Lung (tissue), 12 donors: ENCODE data around the gene AMBN. TPM values are rescaled to one million over a fixed set of nuclear protein-coding genes. Genes with fewer than 3 reads are reported as not detected.
"Not testable (repeated sequence)": the region's sequence is repeated elsewhere in the genome, so short reads cannot be mapped to it uniquely, and the experiment has no call there.

Experiments
- ATAC-seq: fragments of 200-7000 bp; cut with Tn5 transposase; one replicate; pipeline ENCODE4 v1.9.1; 2020; ENCODE audit warnings: moderate number of reproducible peaks; ENCODE audit not compliant: insufficient read depth, low FRiP score
- DNase-seq, 3 donors: peaks; one replicate each; pipeline ENCODE4 v3.0.0-alpha.2; 2013 to 2017
- H3K27ac ChIP-seq, 2 donors: one replicate each; pipeline ENCODE4 v1.5.1; 2013; ENCODE audit warnings: mild to moderate bottlenecking in 2 of 2, moderate library complexity in 2 of 2, control low read depth in 1 of 2, inconsistent platforms in 1 of 2, low read depth in 1 of 2, low read length in 1 of 2
- H3K27me3 ChIP-seq, 3 donors: one replicate each; pipeline ENCODE4 v1.5.1; 2013; ENCODE audit warnings: low read length in 2 of 3; ENCODE audit not compliant: control insufficient read depth in 3 of 3, insufficient read depth in 3 of 3
- H3K36me3 ChIP-seq, 4 donors: one replicate each; pipeline ENCODE4 v1.5.1; 2013; ENCODE audit warnings: low read length in 4 of 4, mild to moderate bottlenecking in 1 of 4, moderate library complexity in 1 of 4; ENCODE audit not compliant: control insufficient read depth in 4 of 4, insufficient read depth in 4 of 4
- H3K4me1 ChIP-seq, 5 donors: one replicate each; pipeline ENCODE4 v1.5.1; 2013; ENCODE audit warnings: low read length in 5 of 5, mild to moderate bottlenecking in 2 of 5, moderate library complexity in 1 of 5; ENCODE audit not compliant: control insufficient read depth in 5 of 5, insufficient read depth in 5 of 5
- H3K4me3 ChIP-seq: one replicate; pipeline ENCODE4 v1.5.1; 2013; ENCODE audit warnings: mild to moderate bottlenecking, control low read depth, moderate library complexity
- H3K9ac ChIP-seq, 2 donors: one replicate each; pipeline ENCODE4 v1.5.1; 2013; ENCODE audit warnings: low read length in 2 of 2, control low read depth in 1 of 2; ENCODE audit not compliant: insufficient read depth in 1 of 2
- H3K9me3 ChIP-seq, 4 donors: one replicate each; pipeline ENCODE4 v1.5.1; 2013; ENCODE audit warnings: low read length in 3 of 4, mild to moderate bottlenecking in 1 of 4, moderate library complexity in 1 of 4; ENCODE audit not compliant: control insufficient read depth in 4 of 4, insufficient read depth in 3 of 4
- CTCF ChIP-seq: IDR thresholded peaks from 2 replicates; pipeline ENCODE4 v1.5.1; 2012; ENCODE audit warnings: mild to moderate bottlenecking; ENCODE audit errors: control extremely low read depth, extremely low read depth
- WGBS, 2 donors: extraction: QIAGEN DNeasy Blood & Tissue Kit; methylation state at CpG; one replicate each; pipeline ENCODE4 v1.1.7; 2013; 5-methylcytosine and 5-hydroxymethylcytosine counted together
- polyA plus RNA-seq, 2 donors: library from polyadenylated mRNA; stranded (reverse); fragments of 200-250 nt; gene quantifications; one replicate each; pipeline ENCODE4 v1.2.1, GENCODE V29; 2013
- total RNA-seq, 2 donors: library from RNA; depleted of rRNA in 1 of 2; stranded (reverse); fragments of >200 nt in 1 of 2; gene quantifications; one replicate each; pipeline ENCODE4 v1.2.1, GENCODE V29; 2014 to 2021
- donor health status: control.
- donor health status: control.
- donor health status: Bipolar disorder and iron deficiency.
- donor health status: healthy.
- donor health status: DM: yes; HTN: yes; CAD: no.

AMBN gene
- total and polyA plus RNA-seq, 4 donors = not detected

GRCh38 chr4:70634482-70634881 is 42.4 kb downstream of the AMBN start:
- no peaks in the 10 kb centered on the region for H3K27me3 ChIP-seq
- H3K36me3 ChIP-seq = no peaks in the 10 kb centered on the region
- no peak overlapping the region for H3K9ac ChIP-seq
- 80 to 86% methylated on average over 5 of the region's 5 CpGs for WGBS, 2 donors
- H3K4me1 ChIP-seq = peaks cover 0 to 8% (median 0%) of the 10 kb centered on the region in 5 donors
- no peak overlapping the region for H3K27ac ChIP-seq
- no peak overlapping the region for H3K4me3 ChIP-seq
- no peak for TF ChIP-seq CTCF
- ATAC-seq (no peak), DNase-seq (no peak)
- peaks cover 0 to 2% (median 0%) of the 10 kb centered on the region in 4 donors for H3K9me3 ChIP-seq

GRCh38 chr4:70637239-70637913 is 45.3 kb downstream of the AMBN start:
- TF ChIP-seq CTCF = no peak
- DNase-seq (peak in 2 of 3 donors; percentile 33 to 61), ATAC-seq (no peak)
- peaks cover 0 to 3% (median 0%) of the 10 kb centered on the region in 4 donors for H3K36me3 ChIP-seq
- no peak overlapping the region for H3K4me3 ChIP-seq
- 46 to 56% methylated on average over 8 of the region's 8 CpGs for WGBS, 2 donors
- peak overlapping the region in 1 of 2 donors; percentile 75 for H3K27ac ChIP-seq
- H3K9ac ChIP-seq = no peak overlapping the region
- no peaks in the 10 kb centered on the region for H3K27me3 ChIP-seq
- H3K4me1 ChIP-seq = peaks cover 0 to 8% (median 0%) of the 10 kb centered on the region in 5 donors
- peaks cover 0 to 2% (median 0%) of the 10 kb centered on the region in 4 donors for H3K9me3 ChIP-seq

- ATAC-seq (no peak), DNase-seq (no peak)
- no peak overlapping the region for H3K4me3 ChIP-seq
- WGBS, 2 donors = 84 to 95% methylated on average over 2 of the region's 2 CpGs
- no peaks in the 10 kb centered on the region for H3K27me3 ChIP-seq
- H3K36me3 ChIP-seq = peaks cover 0 to 3% (median 0%) of the 10 kb centered on the region in 4 donors
- H3K27ac ChIP-seq = no peak overlapping the region
- no peak overlapping the region for H3K9ac ChIP-seq
- no peaks in the 10 kb centered on the region for H3K9me3 ChIP-seq
- no peak for TF ChIP-seq CTCF
- peaks cover 0 to 8% (median 0%) of the 10 kb centered on the region in 5 donors for H3K4me1 ChIP-seq
Observed at GRCh38 chr4:70640192-70640591, 48.1 kb downstream of the AMBN start.

- H3K27ac ChIP-seq, H3K27me3 ChIP-seq: not testable (repeated sequence)
Observed at GRCh38 chr4:70650741-70651140, 58.7 kb downstream of the AMBN start.

More at GRCh38 chr4:70650741-70651140, 58.7 kb downstream of the AMBN start:
- not testable (repeated sequence) for DNase-seq, H3K4me1 ChIP-seq, H3K36me3 ChIP-seq, H3K9ac ChIP-seq, H3K9me3 ChIP-seq, ATAC-seq, H3K4me3 ChIP-seq
- 86 to 90% methylated on average over 4 of the region's 4 CpGs for WGBS, 2 donors
